SU-DHL-6 (cell line): ENCODE data around the gene IL10RA.

Experiments used
- H2AFZ ChIP-seq: fragments of 200-600 bp; sonication (generic); 2 replicates; pipeline ENCODE4 v1.6.1; 2014; ENCODE audit warnings: low read depth, mild to moderate bottlenecking, moderate library complexity, mixed read lengths, antibody characterized with exemption, low read length; ENCODE audit not compliant: severe bottlenecking
- H3F3A ChIP-seq: fragments of 200-600 bp; shearing (Covaris generic); 2 replicates; pipeline ENCODE4 v1.6.0; 2016; ENCODE audit warnings: antibody characterized with exemption, mild to moderate bottlenecking; ENCODE audit not compliant: insufficient read depth
- H3K27ac ChIP-seq: fragments of 200-600 bp; sonication (generic); 2 replicates; pipeline ENCODE4 v1.5.1; 2016; ENCODE audit warnings: low read depth, mild to moderate bottlenecking, low read length, moderate library complexity, mixed read lengths
- H3K27me3 ChIP-seq: fragments of 200-600 bp; sonication (generic), shearing (Covaris generic); 2 replicates; pipeline ENCODE4 v1.6.0; 2014; ENCODE audit warnings: mild to moderate bottlenecking, low read length
- H3K36me3 ChIP-seq: fragments of 200-600 bp; sonication (generic); 2 replicates; pipeline ENCODE4 v1.6.1; 2014; ENCODE audit warnings: mild to moderate bottlenecking, low read length, mixed read lengths
- H3K4me2 ChIP-seq: fragments of 300-600, 200-600 bp; shearing (Covaris generic), sonication (generic); 2 replicates; pipeline ENCODE4 v1.6.0; 2014; ENCODE audit warnings: low read length, low read depth, mild to moderate bottlenecking; ENCODE audit not compliant: poor library complexity, severe bottlenecking
- H3K4me3 ChIP-seq: fragments of 200-600 bp; sonication (generic); 2 replicates; pipeline ENCODE4 v1.5.1; 2014; ENCODE audit warnings: antibody characterized with exemption, low read length, mild to moderate bottlenecking, mixed read lengths; ENCODE audit not compliant: insufficient read depth, poor library complexity, severe bottlenecking
- H3K79me2 ChIP-seq: fragments of 200-600 bp; sonication (generic); 2 replicates; pipeline ENCODE4 v1.6.1; 2014; ENCODE audit warnings: mild to moderate bottlenecking, low read length, moderate library complexity; ENCODE audit not compliant: insufficient read depth
- H3K9ac ChIP-seq: fragments of 200-600 bp; sonication (generic); 2 replicates; pipeline ENCODE4 v1.7.0; 2014; ENCODE audit warnings: mild to moderate bottlenecking, low read length
- H3K9me2 ChIP-seq: fragments of 200-600 bp; sonication (generic); replicated peaks from 2 replicates; pipeline ENCODE4 v1.6.1; 2014; ENCODE audit warnings: low read length; ENCODE audit not compliant: insufficient read depth
- H3K9me3 ChIP-seq: fragments of 200-600 bp; sonication (generic); 2 replicates; pipeline ENCODE4 v1.6.1; 2014; ENCODE audit warnings: low read length, mixed read lengths; ENCODE audit not compliant: insufficient read depth
- H4K20me1 ChIP-seq: fragments of 200-600 bp; sonication (generic); 2 replicates; pipeline ENCODE4 v1.6.1; 2014; ENCODE audit warnings: low read depth, mild to moderate bottlenecking, antibody characterized with exemption, low read length, moderate library complexity, mixed read lengths
- EZH2phosphoT487 ChIP-seq: fragments of 200-600 bp; sonication (generic), shearing (Covaris generic); conservative IDR thresholded peaks from 2 replicates; pipeline ENCODE4 v1.6.1; 2018; ENCODE audit warnings: mild to moderate bottlenecking, antibody characterized with exemption, low read length, moderate library complexity, mixed read lengths
- TF ChIP-seq, protein P1 (sequence below): fragments of 200-600 bp; sonication (generic); IDR thresholded peaks from one replicate; pipeline ENCODE4 v1.5.1; 2017; ENCODE audit warnings: antibody characterized with exemption, mild to moderate bottlenecking, low read length, moderate library complexity; ENCODE audit not compliant: insufficient read depth, poor library complexity, severe bottlenecking

The IL10RA gene

DNA sequence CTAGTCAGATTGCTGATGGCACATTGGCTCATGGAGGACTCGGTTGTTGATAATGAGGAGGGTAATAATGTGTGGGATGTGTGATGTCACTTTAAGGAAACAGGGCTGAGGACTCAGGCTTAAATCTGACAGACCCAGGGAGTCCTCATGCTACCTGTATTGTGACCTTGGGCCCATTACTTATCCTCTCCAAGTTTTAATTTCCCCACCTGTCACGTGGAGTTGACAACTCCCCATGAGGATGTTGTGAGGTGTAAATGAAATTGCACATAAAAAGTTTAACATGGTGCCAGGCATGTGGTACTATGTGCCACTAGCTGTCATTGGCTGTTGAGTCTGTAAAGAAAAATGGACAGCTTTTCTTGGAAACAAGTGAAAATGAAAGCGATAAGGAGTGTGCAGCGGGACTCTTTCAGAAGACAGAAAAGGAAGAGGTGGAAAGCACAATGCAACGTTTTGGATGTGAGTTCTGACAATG is 15.3 kb downstream of the IL10RA start:
- H3K4me3 ChIP-seq: no peak overlapping the region
- peaks cover 20% of the 10 kb centered on the region; the same call in 1 of the 2 replicates for H3F3A ChIP-seq
- H3K9ac ChIP-seq: no peak overlapping the region
- H3K9me2 ChIP-seq: no peaks in the 10 kb centered on the region
- peaks cover 6% of the 10 kb centered on the region; the same call in 1 of the 2 replicates for H3K36me3 ChIP-seq
- no peaks in the 10 kb centered on the region for H4K20me1 ChIP-seq
- H3K79me2 ChIP-seq: no peaks in the 10 kb centered on the region
- no peaks in the 10 kb centered on the region for H3K27me3 ChIP-seq
- H3K4me2 ChIP-seq: no peak overlapping the region
- no peak for TF ChIP-seq EZH2phosphoT487
- TF ChIP-seq, protein P1, sequence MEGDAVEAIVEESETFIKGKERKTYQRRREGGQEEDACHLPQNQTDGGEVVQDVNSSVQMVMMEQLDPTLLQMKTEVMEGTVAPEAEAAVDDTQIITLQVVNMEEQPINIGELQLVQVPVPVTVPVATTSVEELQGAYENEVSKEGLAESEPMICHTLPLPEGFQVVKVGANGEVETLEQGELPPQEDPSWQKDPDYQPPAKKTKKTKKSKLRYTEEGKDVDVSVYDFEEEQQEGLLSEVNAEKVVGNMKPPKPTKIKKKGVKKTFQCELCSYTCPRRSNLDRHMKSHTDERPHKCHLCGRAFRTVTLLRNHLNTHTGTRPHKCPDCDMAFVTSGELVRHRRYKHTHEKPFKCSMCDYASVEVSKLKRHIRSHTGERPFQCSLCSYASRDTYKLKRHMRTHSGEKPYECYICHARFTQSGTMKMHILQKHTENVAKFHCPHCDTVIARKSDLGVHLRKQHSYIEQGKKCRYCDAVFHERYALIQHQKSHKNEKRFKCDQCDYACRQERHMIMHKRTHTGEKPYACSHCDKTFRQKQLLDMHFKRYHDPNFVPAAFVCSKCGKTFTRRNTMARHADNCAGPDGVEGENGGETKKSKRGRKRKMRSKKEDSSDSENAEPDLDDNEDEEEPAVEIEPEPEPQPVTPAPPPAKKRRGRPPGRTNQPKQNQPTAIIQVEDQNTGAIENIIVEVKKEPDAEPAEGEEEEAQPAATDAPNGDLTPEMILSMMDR: no peak
- no peaks in the 10 kb centered on the region for H3K9me3 ChIP-seq
- H2AFZ ChIP-seq: no peak overlapping the region
- peak overlapping the region; percentile 21; the same call in 1 of the 2 replicates for H3K27ac ChIP-seq

DNA sequence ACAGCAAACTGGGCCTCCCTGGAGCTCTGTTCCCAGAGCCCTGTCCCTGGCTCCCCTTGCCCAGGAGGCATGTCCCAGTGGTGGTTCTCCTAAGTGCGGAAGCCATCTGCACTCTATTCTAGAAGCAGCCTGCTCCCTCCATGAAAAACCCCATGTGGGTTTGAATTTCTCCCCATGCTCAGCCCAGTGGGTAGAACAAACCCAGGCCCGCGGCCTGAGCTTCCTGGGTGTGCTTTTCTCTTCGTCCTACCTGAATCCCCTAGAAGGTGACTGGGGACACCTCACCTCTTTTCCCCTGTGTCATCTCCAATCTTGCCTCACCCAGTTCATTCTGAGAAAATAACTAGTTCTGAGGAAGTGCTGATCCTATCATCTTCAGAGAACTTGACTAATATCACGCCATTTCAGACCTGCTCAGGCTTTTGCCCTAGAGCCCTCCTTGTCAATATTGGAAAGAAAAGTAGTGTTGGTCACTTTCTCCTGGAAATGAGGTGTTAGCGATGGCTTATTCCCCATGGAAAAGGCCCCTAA is 15.9 kb downstream of the IL10RA start:
- H3K27ac ChIP-seq: no peak overlapping the region
- H4K20me1 ChIP-seq: no peaks in the 10 kb centered on the region
- H3K9me3 ChIP-seq: no peaks in the 10 kb centered on the region
- no peak overlapping the region for H2AFZ ChIP-seq
- H3K79me2 ChIP-seq: no peaks in the 10 kb centered on the region
- no peaks in the 10 kb centered on the region for H3K9me2 ChIP-seq
- no peak overlapping the region for H3K9ac ChIP-seq
- H3K27me3 ChIP-seq: no peaks in the 10 kb centered on the region
- peaks cover 4% of the 10 kb centered on the region; the same call in 1 of the 2 replicates for H3K36me3 ChIP-seq
- no peak overlapping the region for H3K4me3 ChIP-seq
- no peak for TF ChIP-seq EZH2phosphoT487
- TF ChIP-seq, protein P1: no peak
- no peak overlapping the region for H3K4me2 ChIP-seq
- peaks cover 23% of the 10 kb centered on the region; the same call in 1 of the 2 replicates for H3F3A ChIP-seq

DNA sequence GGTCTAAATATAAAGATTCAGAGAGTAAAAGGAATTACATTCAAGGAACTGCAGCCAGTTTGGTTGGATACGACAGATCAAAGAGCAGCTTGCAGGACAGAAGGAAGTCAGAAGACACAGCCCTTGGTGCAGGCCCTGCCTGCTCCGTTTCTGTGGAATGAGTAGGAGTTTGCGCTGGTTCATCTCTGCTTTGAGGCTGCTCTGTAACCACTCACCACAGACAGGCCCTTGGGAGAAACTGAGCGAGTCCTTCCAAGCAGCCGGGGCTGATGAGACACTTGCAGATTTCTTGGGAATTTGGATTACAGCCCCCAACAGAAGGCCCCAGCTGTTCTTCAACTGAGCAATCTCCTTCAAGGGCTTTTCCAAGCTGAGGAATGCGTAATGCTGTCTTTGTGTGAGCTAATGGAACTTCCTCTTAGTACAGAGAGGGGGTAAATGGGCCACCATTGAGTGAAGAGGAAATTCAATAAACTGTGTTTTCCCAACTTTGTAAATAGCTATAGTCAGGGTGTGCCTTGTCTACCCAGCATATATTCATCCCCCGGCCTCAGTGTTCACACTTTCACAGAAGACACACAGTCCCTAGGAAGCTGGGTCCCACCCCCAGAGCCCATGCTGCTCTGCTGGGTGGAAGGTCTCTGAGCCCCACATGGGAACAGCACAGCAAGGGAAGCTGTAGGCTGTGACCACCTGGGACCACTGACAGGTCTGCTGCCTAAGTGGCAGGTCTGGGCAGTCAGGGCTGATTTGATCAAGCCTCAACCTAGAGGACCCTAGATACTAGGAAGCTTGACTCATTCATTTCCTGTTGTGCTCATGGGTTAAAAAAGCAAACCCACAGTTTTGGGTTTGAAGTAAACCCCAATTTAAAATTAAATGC is 16.6 kb downstream of the IL10RA start:
- Histone ChIP-seq H2AFZ (no peak overlapping the region), H3K36me3 (no peaks in the 10 kb centered on the region), H3K27me3 (no peaks in the 10 kb centered on the region), H3K4me3 (no peak overlapping the region), H3K9me2 (no peaks in the 10 kb centered on the region), H3K27ac (peak overlapping the region; percentile 12; the same call in 1 of the 2 replicates), H3K79me2 (no peaks in the 10 kb centered on the region), H3F3A (peaks cover 25% of the 10 kb centered on the region; the same call in 1 of the 2 replicates), H3K4me2 (no peak overlapping the region), H3K9me3 (no peaks in the 10 kb centered on the region), H3K9ac (no peak overlapping the region), H4K20me1 (no peaks in the 10 kb centered on the region)
- TF ChIP-seq EZH2phosphoT487: no peak
- TF ChIP-seq, protein P1: no peak
